Stimulated activated CD4-positive, alpha-beta T cell treated with anti-CD3 and anti-CD28 coated beads, Interleukin-4, amount 100 ng/mL, for 24 hours (primary cell): ENCODE measurements around the gene KIAA0408.

Source experiments
- DNase-seq: peaks from one replicate; pipeline ENCODE4 v3.0.0-alpha.2; 2020

The KIAA0408 gene

DNA sequence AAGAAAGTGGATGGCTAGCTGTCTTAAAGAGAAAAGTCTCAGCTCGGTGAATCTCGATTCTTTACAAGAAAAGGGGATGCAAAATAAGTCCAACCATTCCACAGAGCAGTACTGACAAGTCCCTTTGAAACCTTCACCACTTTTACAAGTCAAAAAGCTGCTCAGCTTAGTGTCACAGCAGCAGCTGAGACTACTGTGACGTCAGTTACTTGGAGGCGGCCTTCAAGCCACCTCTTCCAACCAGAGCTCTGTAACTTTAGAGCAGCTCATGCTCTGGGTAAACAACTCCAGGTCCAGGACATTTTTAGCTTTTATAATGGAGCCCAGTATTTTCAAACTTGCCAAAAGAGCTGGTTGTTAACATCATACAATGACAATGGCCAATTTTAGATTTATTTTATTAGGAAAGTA is at the start of gene KIAA0408:
KIAA0408 (minus strand) TSS at position 159 of the 411 bp plus-strand sequence. CDS start 5,408 bp downstream, outside the sequence.
- DNase-seq, result no peak

DNA sequence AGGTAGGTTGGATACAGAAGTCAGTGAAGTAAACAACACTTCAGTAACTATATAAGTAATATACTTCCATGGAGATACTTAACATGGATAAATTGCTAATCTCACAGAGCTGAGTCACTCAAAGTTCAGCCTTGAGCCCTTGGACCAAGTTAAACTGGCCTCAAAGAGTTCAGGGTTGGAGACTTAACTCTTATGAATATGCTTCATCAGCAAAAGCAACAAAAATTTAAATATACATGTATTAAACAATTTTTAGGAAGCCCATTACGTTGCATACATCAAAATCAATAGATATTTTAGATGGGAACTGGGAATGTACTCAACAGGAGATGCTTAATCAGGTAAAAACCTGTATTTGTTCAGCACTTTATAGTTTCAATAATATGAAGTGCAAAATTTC is 47.7 kb upstream of the KIAA0408 start:
- DNase-seq, result no peak

DNA sequence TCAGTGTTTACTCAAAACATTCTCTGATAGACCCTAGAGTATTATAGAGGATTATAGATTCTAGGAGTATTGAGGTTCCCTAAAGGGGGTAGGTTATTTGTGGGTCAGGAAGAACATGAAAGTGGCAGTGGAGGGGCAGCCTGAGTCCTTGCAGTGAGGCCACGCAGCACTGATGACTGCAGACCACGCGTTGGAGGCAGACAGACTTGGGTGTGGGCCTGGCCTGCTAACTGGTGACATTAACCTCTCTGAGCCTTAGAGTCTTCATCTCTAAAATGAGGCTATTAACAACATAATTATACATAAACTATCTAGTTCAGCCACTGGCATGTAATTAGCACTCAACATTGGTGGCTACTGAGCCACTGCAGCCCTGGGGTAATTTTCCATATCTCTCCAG is 43.8 kb upstream of the KIAA0408 start:
- no peak for DNase-seq

DNA sequence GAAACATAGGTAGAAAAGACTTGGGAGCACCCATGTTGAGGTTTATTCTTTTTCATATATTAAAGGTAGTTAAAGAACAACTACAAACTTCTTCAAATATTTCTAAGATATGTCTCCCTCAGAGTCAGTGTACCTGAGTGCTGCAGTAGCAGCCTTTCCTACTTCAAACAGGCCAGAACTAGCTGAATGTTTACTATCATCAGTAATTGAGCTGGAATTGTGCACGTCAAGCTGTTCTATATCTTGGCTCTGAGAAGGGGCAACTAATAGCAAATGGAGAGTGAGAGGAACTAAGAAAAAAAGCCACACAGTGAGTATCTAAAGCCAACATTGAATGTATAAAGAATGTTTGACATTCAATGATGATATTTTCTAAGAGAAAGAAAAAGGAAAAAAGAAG is 38.2 kb upstream of the KIAA0408 start:
- no peak for DNase-seq

DNA sequence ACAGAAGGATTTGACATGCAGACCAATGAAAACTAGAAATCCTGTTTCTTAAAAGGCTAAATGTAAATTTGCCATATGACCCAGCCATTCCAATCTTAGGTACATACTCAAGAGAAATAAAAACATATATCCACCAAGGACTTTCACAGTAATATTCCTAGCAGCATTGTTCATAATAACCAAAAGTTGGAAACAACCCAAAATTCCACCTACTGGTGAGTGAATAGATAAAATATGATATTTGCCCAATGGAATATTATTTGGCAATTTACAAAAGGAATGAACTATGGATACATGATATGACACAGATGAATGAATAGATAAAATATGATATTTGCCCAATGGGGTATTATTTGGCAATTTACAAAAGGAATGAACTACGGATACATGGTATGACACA is 37.3 kb upstream of the KIAA0408 start:
- no peak for DNase-seq

DNA sequence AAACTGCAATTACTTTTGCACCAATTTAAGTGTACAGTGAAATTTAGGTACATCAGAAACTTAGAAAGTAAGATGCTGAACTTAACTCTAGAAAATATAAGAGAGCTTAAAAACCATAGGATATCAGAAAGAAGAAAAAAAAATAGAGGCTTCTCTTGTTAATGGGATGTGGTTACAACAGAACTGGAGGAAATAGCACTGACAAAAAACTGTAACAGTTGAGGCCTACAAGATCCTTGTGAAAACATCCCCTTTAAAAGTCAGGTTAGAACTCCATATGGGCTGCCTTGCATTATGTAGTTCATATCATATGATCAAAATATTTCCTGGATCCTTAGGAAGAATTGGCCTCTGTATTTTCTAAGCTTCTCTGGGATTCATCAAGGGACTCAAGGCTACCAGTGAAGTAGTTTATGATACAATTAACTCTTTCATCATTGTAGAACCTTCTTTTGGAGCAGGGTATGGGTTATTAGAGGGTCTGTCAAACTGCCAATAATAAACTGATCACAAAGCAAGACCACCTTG is 35.1 kb upstream of the KIAA0408 start:
- DNase-seq, result no peak

DNA sequence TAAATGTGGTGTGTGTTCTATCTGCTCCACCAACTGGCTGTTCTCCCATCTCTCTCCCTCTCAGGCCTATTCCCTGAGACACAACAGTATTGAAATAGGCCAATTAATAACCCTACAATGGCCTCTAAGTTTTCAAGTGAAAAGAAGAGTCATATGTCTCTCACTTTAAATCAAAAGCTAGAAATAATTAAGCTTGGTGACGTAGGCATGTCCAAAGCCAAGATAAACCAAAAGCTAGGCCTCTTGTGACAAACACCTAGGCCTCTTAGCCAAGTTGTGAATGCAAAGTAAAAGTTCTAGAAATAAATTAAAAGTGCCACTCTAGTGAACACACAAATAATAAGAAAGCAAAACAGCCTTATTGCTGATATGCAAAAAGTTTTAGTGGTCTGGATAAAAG is 30.1 kb upstream of the KIAA0408 start:
- DNase-seq, result no peak

DNA sequence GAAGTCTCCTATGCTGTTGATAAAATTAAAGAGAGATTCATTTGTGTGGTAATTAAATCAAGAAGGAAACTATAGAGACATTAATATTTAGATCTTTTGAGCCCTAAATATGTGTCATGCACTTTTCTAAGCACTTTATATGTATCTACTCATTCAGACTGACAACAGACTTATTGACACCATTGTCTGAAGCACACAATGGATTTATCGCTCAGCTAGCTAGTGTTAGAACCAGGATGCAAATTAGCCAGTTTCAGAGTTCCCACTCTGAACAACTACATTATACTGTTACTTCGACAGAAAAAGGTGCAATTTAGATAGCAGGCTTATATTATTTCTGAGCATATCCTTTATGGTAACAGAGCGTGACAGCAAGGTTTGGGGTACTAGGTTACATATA is 27.7 kb upstream of the KIAA0408 start:
- no peak for DNase-seq

DNA sequence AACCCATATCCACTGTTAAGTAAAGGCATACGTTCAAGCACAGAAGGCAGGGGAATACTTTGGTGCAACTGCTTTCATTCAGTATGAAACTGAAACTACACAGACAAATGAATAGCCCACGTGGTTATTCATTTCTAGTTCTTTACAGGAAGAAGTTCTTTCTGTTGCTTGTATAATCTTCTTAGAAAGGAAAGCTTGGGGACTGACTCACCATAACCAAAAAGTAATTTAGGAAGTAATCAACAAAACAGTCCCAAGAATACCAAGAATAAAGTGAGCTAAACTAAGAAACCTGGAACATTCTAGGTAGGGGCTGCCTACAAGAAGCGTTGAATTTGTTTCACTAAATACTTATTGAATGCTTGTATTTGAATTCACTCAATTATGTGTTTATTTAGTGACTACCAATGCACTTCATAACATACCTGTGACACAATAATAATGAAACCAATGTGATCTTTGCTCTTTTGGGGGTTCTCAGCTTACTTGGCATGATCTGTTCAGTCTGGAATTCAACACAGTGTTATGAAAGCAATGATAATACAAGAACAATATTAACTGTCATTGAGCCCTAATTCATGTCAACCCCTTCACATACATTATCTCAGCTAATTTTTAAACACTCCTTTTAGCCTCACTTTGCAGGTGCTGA is 25.1 kb upstream of the KIAA0408 start:
- DNase-seq, result peak; percentile 14

DNA sequence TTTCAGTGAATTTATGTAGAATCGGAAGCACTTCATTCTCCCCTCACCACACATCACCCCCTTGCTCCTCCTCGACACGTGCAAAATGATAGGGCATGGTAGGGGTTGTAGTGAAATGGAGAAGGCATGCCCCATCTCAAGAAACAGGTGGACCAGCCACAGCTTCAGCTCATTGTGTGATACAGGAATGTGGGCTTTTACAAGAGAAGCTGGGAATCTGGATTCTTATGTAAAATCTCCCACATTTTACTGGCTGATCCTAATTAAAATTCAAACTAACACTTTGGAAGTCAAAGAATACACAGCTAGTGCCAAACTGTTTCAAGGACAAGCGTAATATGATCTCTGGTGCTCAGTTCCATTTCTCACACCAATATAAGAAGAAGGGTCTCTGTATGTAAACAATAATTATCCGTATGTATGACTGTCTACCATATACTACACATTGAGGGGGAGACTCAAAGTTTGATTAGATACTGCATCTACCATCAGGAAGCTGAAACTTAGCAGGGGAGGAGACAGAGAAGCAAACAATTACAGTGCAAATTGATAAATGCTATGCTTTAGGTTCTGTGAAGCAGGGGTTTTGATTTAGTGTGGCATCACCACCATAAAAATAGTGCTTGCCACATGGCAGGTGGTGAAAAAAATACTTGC is 24.3 kb upstream of the KIAA0408 start:
- no peak for DNase-seq

DNA sequence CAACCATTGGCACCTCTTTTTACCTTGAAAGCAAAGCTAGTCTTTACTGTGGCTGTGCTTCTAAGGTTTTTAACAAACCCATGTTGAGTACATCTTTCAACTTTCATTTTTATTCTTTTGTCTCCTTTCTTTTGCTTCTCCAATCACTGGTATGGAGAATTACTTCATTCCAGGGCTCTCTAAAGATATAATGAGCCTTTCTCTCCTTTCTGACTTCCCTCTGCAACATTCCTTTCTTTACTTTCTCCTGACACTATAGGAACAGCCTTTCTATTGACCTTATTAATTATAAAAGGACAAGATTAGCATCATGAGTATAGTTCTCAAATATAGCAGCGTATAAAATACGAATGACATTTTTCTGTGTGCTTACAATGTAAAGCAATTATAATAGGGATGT is 23.1 kb upstream of the KIAA0408 start:
- DNase-seq, result no peak

DNA sequence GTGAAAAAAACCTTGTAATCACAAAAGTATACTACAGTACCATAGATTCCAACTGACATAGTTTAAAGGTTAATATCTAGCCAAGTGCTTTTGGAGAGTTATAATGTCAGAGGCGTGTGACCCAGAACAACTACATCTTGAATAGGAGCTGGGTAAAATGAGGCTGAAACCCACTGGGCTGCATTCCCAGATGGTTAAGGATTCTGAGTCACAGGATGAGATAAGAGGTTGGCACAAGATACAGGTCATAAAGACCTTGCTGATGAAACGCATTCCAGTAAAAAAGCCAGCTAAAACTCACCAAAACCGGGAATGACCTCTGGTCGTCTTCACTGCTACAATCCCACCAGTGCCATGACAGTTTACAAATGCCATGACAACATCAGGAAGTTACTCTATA is 22.4 kb upstream of the KIAA0408 start:
- DNase-seq, result no peak

DNA sequence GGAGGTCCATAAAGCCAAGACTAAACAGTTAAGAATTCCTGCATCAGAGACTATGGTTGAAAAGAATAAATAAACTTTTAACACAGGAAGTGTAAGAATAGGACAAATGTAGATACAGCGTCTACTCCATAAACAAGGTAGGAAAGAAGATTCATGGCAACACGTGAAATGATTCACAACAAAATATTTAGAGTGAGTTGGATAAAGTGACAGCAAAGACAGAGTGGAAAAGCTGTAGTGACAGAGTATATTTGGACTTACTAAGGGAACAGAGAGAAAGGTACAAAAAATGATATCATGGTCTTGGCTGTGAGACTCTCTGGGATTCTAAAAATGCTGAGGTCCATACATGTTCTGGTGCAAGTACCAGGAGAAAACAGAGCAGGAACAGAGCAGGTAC is 21.9 kb upstream of the KIAA0408 start:
- DNase-seq, result no peak

DNA sequence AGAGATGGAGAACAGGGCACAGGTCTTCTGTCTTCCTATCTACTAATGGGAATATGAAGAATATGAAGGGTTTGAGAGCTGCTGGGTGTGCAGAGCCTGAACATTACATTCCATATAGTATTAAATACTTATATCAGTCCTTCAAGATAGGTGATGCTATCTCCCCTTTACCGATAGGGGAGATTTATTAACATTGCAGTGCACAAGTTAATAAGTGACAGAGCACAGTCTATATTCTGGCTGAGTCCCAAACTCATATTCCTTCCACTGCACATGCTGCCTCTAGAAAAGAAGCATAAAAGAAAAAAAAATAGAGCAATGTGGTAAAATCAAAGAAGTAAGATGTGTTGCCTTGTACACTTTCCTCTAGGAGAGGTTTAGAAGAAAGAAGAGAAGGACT is 18.5 kb upstream of the KIAA0408 start:
- no peak for DNase-seq

DNA sequence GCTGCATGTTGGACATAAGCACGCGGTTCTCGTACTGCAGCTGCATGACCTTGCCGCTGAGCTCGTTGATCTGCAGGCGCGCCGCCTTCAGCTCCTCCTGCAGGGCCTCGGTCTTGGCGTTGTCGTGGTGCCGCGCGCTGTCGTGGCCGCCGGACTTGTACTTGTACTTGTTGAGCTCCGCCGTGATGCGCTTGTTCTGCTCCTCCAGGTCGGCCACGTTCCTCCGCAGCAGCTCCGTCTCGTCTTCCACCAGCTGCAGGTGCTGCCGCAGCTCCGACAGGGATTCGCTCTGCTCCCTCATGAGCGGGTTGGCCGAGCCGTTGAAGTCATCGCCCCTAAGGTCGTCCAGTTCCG is 16.6 kb upstream of the KIAA0408 start:
- no peak for DNase-seq

DNA sequence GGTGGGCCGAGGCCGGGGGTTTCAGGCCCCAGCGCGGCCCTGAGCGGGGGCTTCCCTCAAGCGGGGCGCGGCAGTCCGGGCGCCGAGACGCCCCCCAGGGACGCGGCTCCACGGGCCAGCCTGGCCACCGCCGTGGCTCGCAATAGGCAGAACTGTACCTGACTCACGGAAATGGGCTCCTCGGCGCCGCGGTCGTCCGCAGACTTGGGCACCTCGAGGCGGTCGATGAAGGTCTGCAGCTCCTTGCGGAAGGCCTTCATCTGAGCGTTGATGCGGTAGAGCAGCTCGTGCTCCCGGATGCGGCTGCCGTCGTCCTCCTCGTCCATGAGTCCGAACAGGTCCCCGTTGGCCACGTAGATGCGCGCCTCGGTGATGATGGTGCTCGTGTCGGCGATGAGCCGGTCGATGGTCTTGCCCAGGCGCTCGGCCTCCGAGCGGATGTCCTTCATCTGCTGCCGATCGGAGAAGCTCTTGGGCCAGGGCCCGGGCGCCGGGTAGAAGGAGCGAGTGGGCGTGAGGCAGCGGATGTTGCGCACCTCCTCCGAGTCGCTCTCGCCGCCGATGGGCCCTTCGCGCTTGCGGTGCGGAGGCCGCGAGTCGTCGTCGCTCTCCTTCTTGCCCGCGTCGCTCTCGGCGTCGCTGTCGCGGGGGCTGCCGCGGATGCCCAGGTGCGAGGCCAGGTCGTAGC is 16.1 kb upstream of the KIAA0408 start:
- DNase-seq, result no peak

DNA sequence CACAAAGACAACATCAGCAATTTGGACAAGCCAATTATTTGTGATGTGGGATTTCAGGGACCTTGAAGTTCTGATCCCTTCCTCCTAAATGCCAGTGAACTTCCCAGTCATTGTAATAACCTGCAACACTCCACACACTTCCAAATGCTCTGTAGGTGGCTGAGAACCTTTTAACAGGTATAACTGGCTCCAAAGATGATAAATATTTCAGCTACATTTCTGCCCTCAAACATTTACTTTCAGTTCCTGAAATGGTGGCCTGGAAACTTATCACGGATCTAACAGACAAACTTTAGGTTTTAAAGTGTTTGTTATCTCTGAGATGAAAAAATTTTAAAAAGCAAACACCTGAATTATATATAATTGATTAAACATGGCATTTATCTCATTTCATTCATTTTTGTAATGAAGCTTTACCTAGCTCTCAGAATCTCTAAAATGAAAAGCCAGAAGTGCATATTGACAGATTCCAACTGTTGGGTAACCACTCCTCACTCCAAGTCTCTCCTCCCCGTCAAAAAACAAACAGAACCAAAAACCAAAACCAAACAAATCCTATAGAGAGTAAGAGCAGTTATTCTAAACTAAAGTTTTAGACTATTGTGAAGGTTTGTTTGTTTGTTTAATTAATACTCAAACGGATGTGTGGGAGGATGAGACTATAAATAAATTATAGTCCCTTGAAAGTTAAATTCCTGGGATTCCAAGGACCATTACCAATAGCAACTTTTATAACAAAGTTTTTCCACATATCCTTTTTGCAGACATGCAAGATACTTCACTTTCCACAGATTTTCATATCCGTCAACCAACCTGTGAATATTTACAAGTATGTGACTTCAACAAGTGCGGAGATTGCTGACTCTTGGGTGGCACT is 12.4 kb upstream of the KIAA0408 start:
- DNase-seq, result no peak

DNA sequence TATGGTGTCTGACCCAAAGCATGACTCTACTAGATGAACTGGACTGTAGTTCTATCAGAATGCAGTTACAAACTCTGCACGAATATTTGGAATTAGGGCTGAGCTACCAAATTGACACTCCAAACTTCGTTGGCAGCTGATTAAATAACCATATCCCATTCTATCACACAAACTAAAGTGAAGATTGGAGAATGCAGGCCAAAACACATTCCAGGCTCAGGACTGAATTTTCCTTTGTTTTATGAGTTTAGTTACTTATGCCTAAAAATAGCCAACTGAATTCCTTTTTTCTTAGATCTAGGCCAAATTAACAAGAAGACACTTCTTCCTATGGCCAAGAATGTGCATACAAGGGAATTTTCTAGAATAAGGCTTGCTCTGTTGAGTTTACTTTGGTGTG is 9.7 kb upstream of the KIAA0408 start:
- DNase-seq, result no peak

DNA sequence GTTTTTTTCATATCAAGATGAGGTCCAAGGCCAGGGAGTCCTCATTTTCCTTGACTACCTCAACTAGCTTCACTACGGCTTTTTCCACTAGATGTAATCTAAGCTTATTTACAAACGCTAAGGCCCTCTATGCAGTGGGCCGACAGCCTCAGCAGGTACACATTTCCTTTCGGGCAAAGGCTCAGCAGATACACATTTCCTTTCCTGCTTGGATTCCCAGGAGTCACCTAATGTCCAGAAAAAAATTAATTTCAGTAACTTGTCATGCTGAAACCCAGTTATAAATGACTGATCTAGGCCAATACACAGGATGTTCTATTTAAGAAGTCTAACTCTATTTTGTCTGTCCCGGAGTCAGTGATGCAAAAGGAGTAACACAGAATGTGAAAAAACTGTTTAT is 7.2 kb upstream of the KIAA0408 start:
- no peak for DNase-seq

DNA sequence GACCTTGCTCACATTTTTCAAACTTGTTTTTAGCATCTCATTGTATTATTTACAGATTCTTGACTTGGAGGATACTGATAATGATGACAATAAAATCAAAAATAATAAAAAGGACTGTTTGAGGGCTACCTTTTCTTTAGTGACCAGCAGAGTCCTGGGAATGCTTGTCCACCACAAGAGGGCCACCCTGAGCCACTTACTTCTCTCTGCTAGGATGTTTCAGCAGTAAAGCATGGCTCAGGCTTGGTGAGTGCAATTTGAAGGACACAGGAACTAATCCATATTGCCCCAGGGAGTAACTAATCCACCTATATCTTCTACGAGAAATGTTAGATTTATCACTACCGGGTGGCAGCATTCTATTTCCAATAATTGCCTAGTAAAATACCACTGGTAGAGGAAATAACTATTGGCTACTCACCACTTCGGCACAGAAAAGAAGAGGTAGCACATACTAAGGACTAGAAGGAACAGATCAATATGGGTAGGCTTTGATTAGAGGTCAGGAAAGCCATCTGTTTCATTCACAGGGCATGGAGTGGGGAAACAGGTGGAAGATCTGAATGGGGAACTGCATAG is 5.8 kb upstream of the KIAA0408 start:
- peak; percentile 75 for DNase-seq

DNA sequence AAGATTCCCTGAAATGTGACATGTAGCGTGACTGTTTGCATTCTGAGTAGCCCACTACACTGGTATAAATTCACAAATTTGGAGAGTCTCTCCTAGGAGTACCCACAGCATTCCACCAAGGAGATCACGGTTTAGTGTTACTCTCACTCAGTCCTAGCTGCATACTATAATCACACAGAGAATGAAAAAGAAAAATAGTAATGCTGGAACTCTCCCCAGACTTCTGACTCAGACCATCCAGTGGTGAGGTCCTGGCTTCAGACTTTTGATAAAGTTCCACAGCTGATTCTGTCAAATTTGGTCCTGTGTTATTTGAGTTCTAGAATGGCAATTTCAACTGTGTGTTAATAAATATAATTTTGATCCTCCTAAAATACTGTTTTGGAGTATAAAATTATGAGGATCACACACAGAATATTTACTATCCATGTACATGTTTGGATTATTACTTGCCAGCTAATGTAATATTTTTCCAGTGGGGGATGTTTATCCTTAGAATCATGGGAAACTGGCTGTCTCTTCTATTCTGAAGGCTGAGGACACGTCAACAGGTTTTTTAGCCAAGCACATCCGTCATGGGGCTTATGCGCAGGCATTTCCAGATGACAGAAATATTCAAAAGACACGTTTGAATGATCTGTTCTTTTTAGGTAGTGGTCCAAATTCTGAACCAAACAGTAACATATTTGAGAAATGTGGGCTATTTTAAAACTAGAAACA is 5.1 kb upstream of the KIAA0408 start:
- DNase-seq, result no peak

DNA sequence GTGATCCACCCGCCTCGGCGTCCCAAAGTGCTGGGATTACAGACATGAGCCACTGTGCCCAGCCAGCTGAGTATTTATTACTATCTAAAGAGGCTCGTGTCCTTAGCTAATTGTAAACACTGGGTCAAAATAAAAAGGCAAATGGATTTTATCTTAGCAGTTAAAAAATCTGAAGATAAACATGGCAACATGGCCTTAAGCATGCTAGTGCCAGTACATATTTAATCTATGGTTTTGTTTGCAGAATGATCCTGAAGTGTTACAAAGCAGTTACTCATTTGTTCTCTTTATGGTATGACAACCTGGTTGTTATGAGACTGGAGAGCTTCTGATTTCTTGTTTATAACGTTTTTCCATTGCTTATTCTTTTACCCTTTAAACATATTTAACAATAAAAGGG is 3.9 kb upstream of the KIAA0408 start:
- DNase-seq, result no peak
